GM12878 (cell line): ENCODE measurements around the gene HCN4. TPM values are rescaled to one million over a fixed set of nuclear protein-coding genes. Genes with fewer than 3 reads are reported as not detected.

Experiments
- ATAC-seq: fragments of 200-7000 bp; cut with Tn5 transposase; 3 replicates; pipeline ENCODE4 v1.9.1; 2020; ENCODE audit warnings: mild to moderate bottlenecking, moderate library complexity
- BruUV-seq: library from RNA; stranded (reverse); fragments of 400-500 nt; replicated peaks from 2 replicates; lab custom pipeline; 2021; lab: Mats Ljungman, UMichigan
- CTCF ChIA-PET: fragments of 300-600 bp; sonication (Branson Sonifier 250); formaldehyde crosslinking; extraction: SDS; loops from one replicate; lab custom pipeline; 2021; ENCODE audit warnings: inconsistent platforms; lab: Yijun Ruan, JAX
- POLR2A ChIA-PET: fragments of 350-600 bp; formaldehyde crosslinking; extraction: SDS; loops from one replicate; lab custom pipeline; 2021; ENCODE audit warnings: inconsistent platforms; lab: Charles Lee
- RAD21 ChIA-PET: fragments of 300-600 bp; sonication (Branson Sonifier 250); formaldehyde crosslinking; loops from one replicate; lab custom pipeline; 2023; ENCODE audit warnings: antibody characterized with exemption; ENCODE audit not compliant: unreplicated experiment; lab: Charles Lee
- SMC1A ChIA-PET: fragments of 300-600 bp; sonication (Branson Sonifier 250); formaldehyde crosslinking; loops from one replicate; lab custom pipeline; 2023; ENCODE audit not compliant: unreplicated experiment, uncharacterized antibody; lab: Charles Lee
- DNase-seq: peaks from one replicate; pipeline ENCODE4 v3.0.0-alpha.2; 2011; ENCODE audit warnings: low read depth, low spot score
- FAIRE-seq: peaks from 3 replicates; lab custom pipeline; 2011; peaks lifted over from hg19 to GRCh38; lab: Jason Lieb, UNC
- H2AFZ ChIP-seq: 2 replicates; pipeline ENCODE4 v1.6.0; 2011; ENCODE audit warnings: low read depth, low read length, control low read depth; ENCODE audit not compliant: control insufficient read depth
- H3K27ac ChIP-seq: 2 replicates; pipeline ENCODE4 v1.5.1; 2011; ENCODE audit warnings: control low read depth; ENCODE audit not compliant: control insufficient read depth, insufficient read depth
- H3K27me3 ChIP-seq, 2 experiments: replicated peaks in 1 of 2; 2 replicates each; pipeline versions ENCODE4 v1.6.0 to v1.6.1; 2011; ENCODE audit warnings: low read length in 1 of 2; ENCODE audit not compliant: control insufficient read depth in 2 of 2, insufficient read depth in 2 of 2
- H3K36me3 ChIP-seq, 2 experiments: 2 replicates each; pipeline ENCODE4 v1.5.1; 2011; ENCODE audit warnings: low read length in 1 of 2; ENCODE audit not compliant: control insufficient read depth in 2 of 2, insufficient read depth in 2 of 2
- H3K4me1 ChIP-seq: 2 replicates; pipeline ENCODE4 v1.6.1; 2011; ENCODE audit warnings: mild to moderate bottlenecking, low read length, moderate library complexity, mixed read lengths; ENCODE audit not compliant: control insufficient read depth, insufficient read depth
- H3K4me2 ChIP-seq: 2 replicates; pipeline ENCODE4 v1.6.0; 2011; ENCODE audit warnings: control low read depth; ENCODE audit not compliant: control insufficient read depth, insufficient read depth
- H3K4me3 ChIP-seq: fragments of 200-600 bp; sonication (generic); 2 replicates; pipeline ENCODE4 v1.5.1; 2016
- H3K79me2 ChIP-seq: 2 replicates; pipeline ENCODE4 v1.6.0; 2011; ENCODE audit warnings: low read length; ENCODE audit not compliant: control insufficient read depth, insufficient read depth
- H3K9ac ChIP-seq: 2 replicates; pipeline ENCODE4 v1.8.0; 2011; ENCODE audit warnings: low read length, control low read depth, mixed read lengths; ENCODE audit not compliant: control insufficient read depth, insufficient read depth
- H3K9me3 ChIP-seq: replicated peaks from 3 replicates; pipeline ENCODE4 v1.5.1; 2011; ENCODE audit warnings: mild to moderate bottlenecking, low read length; ENCODE audit not compliant: control insufficient read depth, insufficient read depth
- H4K20me1 ChIP-seq: 2 replicates; pipeline ENCODE4 v1.6.0; 2011; ENCODE audit not compliant: control insufficient read depth, insufficient read depth
- ATF3 ChIP-seq: IDR thresholded peaks from 2 replicates; pipeline ENCODE4 v1.6.1; 2011; ENCODE audit warnings: low read depth, mild to moderate bottlenecking, low read length, moderate library complexity, borderline replicate concordance; ENCODE audit errors: extremely low read depth
- BHLHE40 ChIP-seq, 2 experiments: fragments of 450-650 bp in 1 of 2; IDR thresholded peaks; 2 replicates each; pipeline ENCODE4 v1.6.1; 2011 to 2017; ENCODE audit warnings: low read depth in 2 of 2, borderline replicate concordance in 1 of 2, improper control_type of control experiment in 1 of 2, low read length in 1 of 2, mild to moderate bottlenecking in 1 of 2
- BMI1 ChIP-seq: fragments of 450-650 bp; IDR thresholded peaks from 2 replicates; pipeline ENCODE4 v1.6.1; 2016; ENCODE audit warnings: mild to moderate bottlenecking, moderate library complexity, borderline replicate concordance
- CHD4 ChIP-seq: fragments of 200-600 bp; sonication (generic); IDR thresholded peaks from 2 replicates; pipeline ENCODE4 v1.6.1; 2016; ENCODE audit warnings: mild to moderate bottlenecking
- CREB1 ChIP-seq: IDR thresholded peaks from 2 replicates; pipeline ENCODE4 v1.6.1; 2012; ENCODE audit warnings: low read depth, mild to moderate bottlenecking, inconsistent platforms
- EED ChIP-seq: sonication (generic); IDR thresholded peaks from 2 replicates; pipeline ENCODE4 v1.6.1; 2016; ENCODE audit warnings: antibody characterized with exemption, low read depth
- EP300 ChIP-seq, 2 experiments: fragments of 150-350 bp in 1 of 2; IDR thresholded peaks; 2 replicates each; pipeline ENCODE4 v1.6.1; 2011 to 2012; ENCODE audit warnings: low read depth in 2 of 2, low read length in 2 of 2, borderline replicate concordance in 1 of 2, improper control_type of control experiment in 1 of 2, inconsistent platforms in 1 of 2; ENCODE audit not compliant: control insufficient read depth in 1 of 2
- HCFC1 ChIP-seq: fragments of 150-350 bp; IDR thresholded peaks from 2 replicates; pipeline ENCODE4 v1.6.1; 2014; ENCODE audit warnings: low read length
- MLLT1 ChIP-seq: fragments of 450-650 bp; IDR thresholded peaks from 2 replicates; pipeline ENCODE4 v1.6.1; 2016; ENCODE audit warnings: mild to moderate bottlenecking
- NBN ChIP-seq: fragments of 450-650 bp; IDR thresholded peaks from 2 replicates; pipeline ENCODE4 v1.6.1; 2016
- SMAD1 ChIP-seq: fragments of 450-650 bp; IDR thresholded peaks from 2 replicates; pipeline ENCODE4 v1.6.1; 2018; ENCODE audit warnings: mild to moderate bottlenecking, low read depth; ENCODE audit not compliant: partially characterized antibody
- STAT3 ChIP-seq: IDR thresholded peaks from 2 replicates; pipeline ENCODE4 v1.6.1; 2011; ENCODE audit warnings: low read depth, low read length, improper control_type of control experiment
- SUZ12 ChIP-seq: fragments of 200-600 bp; sonication (generic); IDR thresholded peaks from one replicate; pipeline ENCODE4 v1.6.1; 2018; ENCODE audit warnings: antibody characterized with exemption, mild to moderate bottlenecking; ENCODE audit not compliant: unreplicated experiment
- TAF1 ChIP-seq: IDR thresholded peaks from 2 replicates; pipeline ENCODE4 v1.6.1; 2011; ENCODE audit warnings: mild to moderate bottlenecking, low read depth, low read length, borderline replicate concordance
- ZNF384 ChIP-seq: IDR thresholded peaks from 2 replicates; pipeline ENCODE4 v1.6.1; 2012; ENCODE audit warnings: low read depth, mild to moderate bottlenecking, low read length, improper control_type of control experiment, borderline replicate concordance
- ZNF622 ChIP-seq: fragments of 450-650 bp; IDR thresholded peaks from 2 replicates; pipeline ENCODE4 v1.6.1; 2017; ENCODE audit warnings: mild to moderate bottlenecking, inconsistent platforms
- WGBS: methylation state at CpG from one replicate; pipeline ENCODE4 v1.1.6; 2016; ENCODE audit warnings: low lambda C conversion rate; ENCODE audit not compliant: insufficient replicate concordance, insufficient coverage; ENCODE audit errors: missing lambda C conversion rate; 5-methylcytosine and 5-hydroxymethylcytosine counted together
- in situ Hi-C: fragments of 300-500 bp; cut with MboI; formaldehyde crosslinking; loops from 9 replicates; pipeline ENCODE4 v1.14.3; 2018; ENCODE audit warnings: mixed read lengths
- intact Hi-C: fragments of 100-400 bp; cut with micrococcal nuclease; formaldehyde crosslinking; loops from one replicate; pipeline ENCODE4 v1.14.2; 2022; ENCODE audit not compliant: unreplicated experiment
- polyA plus RNA-seq, 11 experiments: library from polyadenylated mRNA; depleted of rRNA in 4 of 11; unstranded in 6 of 11; stranded (reverse) in 5 of 11; fragments of >200 nt; fragmentation: Nextera tagmentation in 4 of 11; fragmentation: Illumina TruSeq in 1 of 11; extraction: Ambion mirVana in 4 of 11; extraction: Trizol in 1 of 11; gene quantifications; 1 replicate in 1 of 11; 2 replicates in 10 of 11; pipeline versions ENCODE4 v1.2.1 to v1.2.3, GENCODE V29; 2011 to 2016; ENCODE audit warnings: inconsistent platforms in 2 of 11, missing spikeins in 2 of 11, low read depth in 1 of 11
- total RNA-seq, 4 experiments: library from RNA; depleted of rRNA in 3 of 4; stranded (reverse); fragments of >200 nt in 3 of 4; fragmentation: Illumina TruSeq in 1 of 4; extraction: Trizol in 1 of 4; gene quantifications; 2 replicates each; pipeline versions ENCODE4 v1.2.1 to v1.2.3, GENCODE V29; 2013 to 2021
- TF ChIP-seq, protein P1 (sequence below): fragments of 450-650 bp; IDR thresholded peaks from 2 replicates; pipeline ENCODE4 v1.6.1; 2016; ENCODE audit warnings: mild to moderate bottlenecking, moderate library complexity, borderline replicate concordance
- TF ChIP-seq, protein P2 (sequence below): fragments of 450-650 bp; conservative IDR thresholded peaks from 2 replicates; pipeline ENCODE4 v1.6.1; 2017; ENCODE audit warnings: mild to moderate bottlenecking, moderate library complexity

Gene HCN4
- total and polyA plus RNA-seq, 10 of the 15 experiments (the other 5 are each of a cell fraction or from before 2014, with no cell fraction given): 0.03 to 0.10 TPM; not detected in 8

DNA sequence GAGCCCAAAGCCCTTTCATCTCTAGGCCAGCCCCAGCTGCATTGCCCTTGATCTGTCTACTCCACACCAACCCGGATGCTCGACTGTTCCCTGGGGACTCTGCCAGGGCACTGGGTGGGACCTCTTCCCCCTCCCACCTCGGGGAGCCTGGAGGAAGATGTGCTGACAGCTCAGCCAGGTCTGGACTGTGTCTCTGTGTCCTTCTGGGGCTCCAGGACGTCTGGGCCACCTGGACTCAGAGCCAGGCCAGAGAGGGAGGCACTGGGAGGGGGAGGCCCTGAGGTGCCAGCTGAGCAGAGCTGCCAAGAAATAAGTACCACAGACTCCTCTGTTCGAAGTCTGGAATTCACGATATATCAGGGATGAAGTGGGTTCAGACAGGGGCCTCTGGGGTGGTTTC lies 5.8 kb upstream of the HCN4 start:
- H3K79me2 ChIP-seq: no peaks in the 10 kb centered on the region
- SMC1A ChIA-PET: no interaction called here
- H4K20me1 ChIP-seq: no peaks in the 10 kb centered on the region
- intact Hi-C loops (no loop called here), in situ Hi-C loops (no loop called here)
- no peak overlapping the region for H3K4me3 ChIP-seq
- DNase-seq (no peak), ATAC-seq (no peak), FAIRE-seq (no peak)
- H3K4me2 ChIP-seq: no peak overlapping the region
- no peaks in the 10 kb centered on the region for H3K4me1 ChIP-seq
- TF ChIP-seq HCFC1: no peak
- TF ChIP-seq, protein P1, sequence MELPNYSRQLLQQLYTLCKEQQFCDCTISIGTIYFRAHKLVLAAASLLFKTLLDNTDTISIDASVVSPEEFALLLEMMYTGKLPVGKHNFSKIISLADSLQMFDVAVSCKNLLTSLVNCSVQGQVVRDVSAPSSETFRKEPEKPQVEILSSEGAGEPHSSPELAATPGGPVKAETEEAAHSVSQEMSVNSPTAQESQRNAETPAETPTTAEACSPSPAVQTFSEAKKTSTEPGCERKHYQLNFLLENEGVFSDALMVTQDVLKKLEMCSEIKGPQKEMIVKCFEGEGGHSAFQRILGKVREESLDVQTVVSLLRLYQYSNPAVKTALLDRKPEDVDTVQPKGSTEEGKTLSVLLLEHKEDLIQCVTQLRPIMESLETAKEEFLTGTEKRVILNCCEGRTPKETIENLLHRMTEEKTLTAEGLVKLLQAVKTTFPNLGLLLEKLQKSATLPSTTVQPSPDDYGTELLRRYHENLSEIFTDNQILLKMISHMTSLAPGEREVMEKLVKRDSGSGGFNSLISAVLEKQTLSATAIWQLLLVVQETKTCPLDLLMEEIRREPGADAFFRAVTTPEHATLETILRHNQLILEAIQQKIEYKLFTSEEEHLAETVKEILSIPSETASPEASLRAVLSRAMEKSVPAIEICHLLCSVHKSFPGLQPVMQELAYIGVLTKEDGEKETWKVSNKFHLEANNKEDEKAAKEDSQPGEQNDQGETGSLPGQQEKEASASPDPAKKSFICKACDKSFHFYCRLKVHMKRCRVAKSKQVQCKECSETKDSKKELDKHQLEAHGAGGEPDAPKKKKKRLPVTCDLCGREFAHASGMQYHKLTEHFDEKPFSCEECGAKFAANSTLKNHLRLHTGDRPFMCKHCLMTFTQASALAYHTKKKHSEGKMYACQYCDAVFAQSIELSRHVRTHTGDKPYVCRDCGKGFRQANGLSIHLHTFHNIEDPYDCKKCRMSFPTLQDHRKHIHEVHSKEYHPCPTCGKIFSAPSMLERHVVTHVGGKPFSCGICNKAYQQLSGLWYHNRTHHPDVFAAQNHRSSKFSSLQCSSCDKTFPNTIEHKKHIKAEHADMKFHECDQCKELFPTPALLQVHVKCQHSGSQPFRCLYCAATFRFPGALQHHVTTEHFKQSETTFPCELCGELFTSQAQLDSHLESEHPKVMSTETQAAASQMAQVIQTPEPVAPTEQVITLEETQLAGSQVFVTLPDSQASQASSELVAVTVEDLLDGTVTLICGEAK: no peak
- no peak for TF ChIP-seq SUZ12
- TF ChIP-seq MLLT1: no peak
- no peak for TF ChIP-seq ATF3
- TF ChIP-seq ZNF622: no peak
- TF ChIP-seq STAT3: no peak
- TF ChIP-seq, protein P2, sequence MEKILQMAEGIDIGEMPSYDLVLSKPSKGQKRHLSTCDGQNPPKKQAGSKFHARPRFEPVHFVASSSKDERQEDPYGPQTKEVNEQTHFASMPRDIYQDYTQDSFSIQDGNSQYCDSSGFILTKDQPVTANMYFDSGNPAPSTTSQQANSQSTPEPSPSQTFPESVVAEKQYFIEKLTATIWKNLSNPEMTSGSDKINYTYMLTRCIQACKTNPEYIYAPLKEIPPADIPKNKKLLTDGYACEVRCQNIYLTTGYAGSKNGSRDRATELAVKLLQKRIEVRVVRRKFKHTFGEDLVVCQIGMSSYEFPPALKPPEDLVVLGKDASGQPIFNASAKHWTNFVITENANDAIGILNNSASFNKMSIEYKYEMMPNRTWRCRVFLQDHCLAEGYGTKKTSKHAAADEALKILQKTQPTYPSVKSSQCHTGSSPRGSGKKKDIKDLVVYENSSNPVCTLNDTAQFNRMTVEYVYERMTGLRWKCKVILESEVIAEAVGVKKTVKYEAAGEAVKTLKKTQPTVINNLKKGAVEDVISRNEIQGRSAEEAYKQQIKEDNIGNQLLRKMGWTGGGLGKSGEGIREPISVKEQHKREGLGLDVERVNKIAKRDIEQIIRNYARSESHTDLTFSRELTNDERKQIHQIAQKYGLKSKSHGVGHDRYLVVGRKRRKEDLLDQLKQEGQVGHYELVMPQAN: no peak
- no peak for TF ChIP-seq TAF1
- TF ChIP-seq ZNF384: no peak
- no peak for TF ChIP-seq BMI1
- TF ChIP-seq CREB1: no peak
- no peak for TF ChIP-seq SMAD1
- TF ChIP-seq BHLHE40 (IDR thresholded peaks at IDR 0.05; ENCODE audit: borderline replicate concordance in 1 of 2, low read depth in 2 of 2, low read length in 1 of 2): no peak
- no peak for TF ChIP-seq CHD4
- TF ChIP-seq EED: no peak
- TF ChIP-seq EP300 (IDR thresholded peaks at IDR 0.05; ENCODE audit: borderline replicate concordance in 1 of 2, control insufficient read depth in 1 of 2, low read depth in 2 of 2, low read length in 2 of 2): no peak
- no peak for TF ChIP-seq NBN
- no peak overlapping the region for H3K27ac ChIP-seq
- whole genome bisulfite sequencing: 18% methylated on average over 6 of the region's 6 CpGs
- POLR2A ChIA-PET: no interaction called here
- H3K36me3 ChIP-seq: no peaks in the 10 kb centered on the region
- no peaks in the 10 kb centered on the region; a peak in 2 of 4 replicates for H3K27me3 ChIP-seq
- H3K9me3 ChIP-seq: no peaks in the 10 kb centered on the region
- CTCF ChIA-PET: no interaction called here
- no peak overlapping the region for H2AFZ ChIP-seq
- no TSS peak for BruUV-seq
- RAD21 ChIA-PET: no interaction called here
- H3K9ac ChIP-seq: no peak overlapping the region
